HL-60/S4 treated with retinoic acid at 250 ng/mL for 4 days and 3 days (cell line): ENCODE data around the gene FAM20C.
"Not testable (repeated sequence)": the region's sequence is repeated elsewhere in the genome, so short reads cannot be mapped to it uniquely, and the experiment has no call there.

Source experiments
- in situ Hi-C: fragments of 300-500 bp; cut with MboI; formaldehyde crosslinking; loops from 2 replicates; pipeline ENCODE4 v1.7.0; 2022; ENCODE audit warnings: low sequenced_read_pairs

The FAM20C gene

GRCh38 chr7:171912-172515 lies 20.4 kb upstream of the FAM20C start:
- in situ Hi-C loops, result no loop called here

GRCh38 chr7:173209-173918 lies 19.0 kb upstream of the FAM20C start:
- in situ Hi-C loops, result no loop called here

GRCh38 chr7:174716-175115 lies 17.7 kb upstream of the FAM20C start:
- in situ Hi-C loops, result no loop called here

GRCh38 chr7:175955-176354 lies 16.4 kb upstream of the FAM20C start:
- in situ Hi-C loops, result no loop called here

- in situ Hi-C loops, result no loop called here
Measured at GRCh38 chr7:176381-176780, 16.0 kb upstream of the FAM20C start.

GRCh38 chr7:176786-177459 lies 15.4 kb upstream of the FAM20C start:
- in situ Hi-C loops, result no loop called here

- in situ Hi-C loops, result no loop called here
Measured at GRCh38 chr7:178444-178843, 13.9 kb upstream of the FAM20C start.

GRCh38 chr7:179209-179681 lies 13.1 kb upstream of the FAM20C start:
- in situ Hi-C loops, result no loop called here

GRCh38 chr7:179948-180694 lies 12.2 kb upstream of the FAM20C start:
- in situ Hi-C loops, result no loop called here

GRCh38 chr7:181738-182137 lies 10.6 kb upstream of the FAM20C start:
- in situ Hi-C loops, result no loop called here

- in situ Hi-C loops, result not testable (repeated sequence)
Measured at GRCh38 chr7:182502-182901, 9.9 kb upstream of the FAM20C start.

- in situ Hi-C loops, result no loop called here
Measured at GRCh38 chr7:183496-184292, 8.7 kb upstream of the FAM20C start.

GRCh38 chr7:184294-185264 lies 7.8 kb upstream of the FAM20C start:
- in situ Hi-C loops, result no loop called here

- in situ Hi-C loops, result no loop called here
Measured at GRCh38 chr7:186516-187113, 5.8 kb upstream of the FAM20C start.

- in situ Hi-C loops, result no loop called here
Measured at GRCh38 chr7:187227-187927, 5.0 kb upstream of the FAM20C start.

GRCh38 chr7:188174-188573 lies 4.2 kb upstream of the FAM20C start:
- in situ Hi-C loops, result no loop called here

GRCh38 chr7:188727-189500 lies 3.5 kb upstream of the FAM20C start:
- in situ Hi-C loops, result no loop called here

GRCh38 chr7:189719-190118 lies 2.7 kb upstream of the FAM20C start:
- in situ Hi-C loops, result no loop called here
